AG09319 (cell line): ENCODE measurements around the gene PDZK1IP1.
A peak's percentile ranks its signal among the peaks of the same experiment; 100 is the strongest.
"Not testable (repeated sequence)": the region's sequence is repeated elsewhere in the genome, so short reads cannot be mapped to it uniquely, and the experiment has no call there.

Source experiments
- DNase-seq: peaks from one replicate; pipeline ENCODE4 v3.0.0-alpha.2; 2010; ENCODE audit warnings: low read depth; ENCODE audit errors: extremely low read depth
- CTCF ChIP-seq: IDR thresholded peaks from 2 replicates; pipeline ENCODE4 v1.5.1; 2011; ENCODE audit warnings: low read depth, mild to moderate bottlenecking, inconsistent platforms, low read length, moderate library complexity

Gene PDZK1IP1

GRCh38 chr1:47205918-47206317 is 16.1 kb upstream of the PDZK1IP1 start:
- TF ChIP-seq CTCF = no peak
- no peak for DNase-seq

GRCh38 chr1:47203504-47203903 is 13.7 kb upstream of the PDZK1IP1 start:
- not testable (repeated sequence) for DNase-seq

GRCh38 chr1:47201179-47201578 is 11.3 kb upstream of the PDZK1IP1 start:
- DNase-seq = no peak
- no peak for TF ChIP-seq CTCF

GRCh38 chr1:47198214-47198613 is 8.4 kb upstream of the PDZK1IP1 start:
- TF ChIP-seq CTCF = no peak
- DNase-seq = no peak

- DNase-seq = no peak
- TF ChIP-seq CTCF = no peak
Observed at GRCh38 chr1:47196622-47197021, 6.8 kb upstream of the PDZK1IP1 start.

- DNase-seq = not testable (repeated sequence)
Observed at GRCh38 chr1:47195981-47196380, 6.1 kb upstream of the PDZK1IP1 start.

- no peak for DNase-seq
- TF ChIP-seq CTCF = no peak
Observed at GRCh38 chr1:47194311-47194710, 4.5 kb upstream of the PDZK1IP1 start.

GRCh38 chr1:47193496-47193895 is 3.7 kb upstream of the PDZK1IP1 start:
- not testable (repeated sequence) for DNase-seq

GRCh38 chr1:47192458-47193384 is 2.9 kb upstream of the PDZK1IP1 start:
- peak; percentile 20 for DNase-seq
- no peak; the same call in none of the 2 replicates for TF ChIP-seq CTCF
